ENCODE data around the gene ZNF205.

Gene ZNF205

GRCh38 chr16:3101018-3101840 lies 11.2 kb upstream of the ZNF205 start:
- no peaks in the 10 kb centered on the region for H3K36me3 ChIP-seq (ENCODE audit: control insufficient read depth in 2 of 2, insufficient read depth in 2 of 2, low read length in 2 of 2)
- no peaks in the 10 kb centered on the region for H3K27me3 ChIP-seq (ENCODE audit: control insufficient read depth in 2 of 2, insufficient read depth in 2 of 2, low read length in 2 of 2)
- peak overlapping the region in 1 of 2 donors; percentile 24 for H3K9ac ChIP-seq (ENCODE audit: low read depth in 1 of 2, low read length in 2 of 2)
- no peaks in the 10 kb centered on the region for H3K9me3 ChIP-seq (ENCODE audit: control insufficient read depth in 2 of 2, low read length in 2 of 2)
- peak overlapping the region in 1 of 2 donors; percentile 23 for H3K27ac ChIP-seq (ENCODE audit: low read depth in 2 of 2, low read length in 2 of 2)
- peaks cover 11 to 18% of the 10 kb centered on the region in 2 donors for H3K4me1 ChIP-seq (ENCODE audit: control insufficient read depth in 2 of 2, insufficient read depth in 2 of 2, low read length in 2 of 2)
- peak overlapping the region in 1 of 2 donors; percentile 37 for H3K4me3 ChIP-seq (ENCODE audit: low read length in 2 of 2)

- Histone ChIP-seq H3K27ac (ENCODE audit: low read depth in 2 of 2, low read length in 2 of 2) (no peak overlapping the region), H3K36me3 (ENCODE audit: control insufficient read depth in 2 of 2, insufficient read depth in 2 of 2, low read length in 2 of 2) (no peaks in the 10 kb centered on the region), H3K4me3 (ENCODE audit: low read length in 2 of 2) (no peak overlapping the region), H3K27me3 (ENCODE audit: control insufficient read depth in 2 of 2, insufficient read depth in 2 of 2, low read length in 2 of 2) (no peaks in the 10 kb centered on the region), H3K4me1 (ENCODE audit: control insufficient read depth in 2 of 2, insufficient read depth in 2 of 2, low read length in 2 of 2) (peaks cover 15 to 21% of the 10 kb centered on the region in 2 donors), H3K9ac (ENCODE audit: low read depth in 1 of 2, low read length in 2 of 2) (no peak overlapping the region), H3K9me3 (ENCODE audit: control insufficient read depth in 2 of 2, low read length in 2 of 2) (no peaks in the 10 kb centered on the region)
Measured at GRCh38 chr16:3101841-3102470, 10.4 kb upstream of the ZNF205 start.

GRCh38 chr16:3106205-3106928 lies 6.0 kb upstream of the ZNF205 start:
- H3K27ac ChIP-seq (ENCODE audit: low read depth in 2 of 2, low read length in 2 of 2) = peak overlapping the region; percentile 82 to 83
- no peaks in the 10 kb centered on the region for H3K36me3 ChIP-seq (ENCODE audit: control insufficient read depth in 2 of 2, insufficient read depth in 2 of 2, low read length in 2 of 2)

GRCh38 chr16:3112881-3113574 lies 642 bp downstream of the ZNF205 start:
- H3K4me3 ChIP-seq (ENCODE audit: low read length in 2 of 2) = peak overlapping the region; percentile 80 to 87
- peaks cover 8 to 10% of the 10 kb centered on the region in 2 donors for H3K36me3 ChIP-seq (ENCODE audit: control insufficient read depth in 2 of 2, insufficient read depth in 2 of 2, low read length in 2 of 2)
- H3K27me3 ChIP-seq (ENCODE audit: control insufficient read depth in 2 of 2, insufficient read depth in 2 of 2, low read length in 2 of 2) = no peaks in the 10 kb centered on the region
- no peaks in the 10 kb centered on the region for H3K9me3 ChIP-seq (ENCODE audit: control insufficient read depth in 2 of 2, low read length in 2 of 2)
- peak overlapping the region; percentile 35 to 48 for H3K27ac ChIP-seq (ENCODE audit: low read depth in 2 of 2, low read length in 2 of 2)
- peaks cover 19 to 22% of the 10 kb centered on the region in 2 donors for H3K4me1 ChIP-seq (ENCODE audit: control insufficient read depth in 2 of 2, insufficient read depth in 2 of 2, low read length in 2 of 2)
- H3K9ac ChIP-seq (ENCODE audit: low read depth in 1 of 2, low read length in 2 of 2) = peak overlapping the region; percentile 81 to 84

More at GRCh38 chr16:3106205-3106928, 6.0 kb upstream of the ZNF205 start:
- Histone ChIP-seq H3K4me1 (ENCODE audit: control insufficient read depth in 2 of 2, insufficient read depth in 2 of 2, low read length in 2 of 2) (peaks cover 12 to 16% of the 10 kb centered on the region in 2 donors), H3K27me3 (ENCODE audit: control insufficient read depth in 2 of 2, insufficient read depth in 2 of 2, low read length in 2 of 2) (no peaks in the 10 kb centered on the region), H3K9me3 (ENCODE audit: control insufficient read depth in 2 of 2, low read length in 2 of 2) (no peaks in the 10 kb centered on the region), H3K4me3 (ENCODE audit: low read length in 2 of 2) (peak overlapping the region; percentile 81 to 83), H3K9ac (ENCODE audit: low read depth in 1 of 2, low read length in 2 of 2) (peak overlapping the region; percentile 80 to 95)

- peaks cover 8 to 10% of the 10 kb centered on the region in 2 donors for H3K36me3 ChIP-seq (ENCODE audit: control insufficient read depth in 2 of 2, insufficient read depth in 2 of 2, low read length in 2 of 2)
- H3K4me3 ChIP-seq (ENCODE audit: low read length in 2 of 2) = peak overlapping the region; percentile 80 to 87
- peaks cover 19 to 22% of the 10 kb centered on the region in 2 donors for H3K4me1 ChIP-seq (ENCODE audit: control insufficient read depth in 2 of 2, insufficient read depth in 2 of 2, low read length in 2 of 2)
- H3K27ac ChIP-seq (ENCODE audit: low read depth in 2 of 2, low read length in 2 of 2) = no peak overlapping the region
- no peaks in the 10 kb centered on the region for H3K9me3 ChIP-seq (ENCODE audit: control insufficient read depth in 2 of 2, low read length in 2 of 2)
- peak overlapping the region; percentile 41 to 81 for H3K9ac ChIP-seq (ENCODE audit: low read depth in 1 of 2, low read length in 2 of 2)
- H3K27me3 ChIP-seq (ENCODE audit: control insufficient read depth in 2 of 2, insufficient read depth in 2 of 2, low read length in 2 of 2) = no peaks in the 10 kb centered on the region
Measured at GRCh38 chr16:3113765-3114479, 1.5 kb downstream of the ZNF205 start.

GRCh38 chr16:3115003-3115402 lies 2.6 kb downstream of the ZNF205 start:
- Histone ChIP-seq H3K9me3 (ENCODE audit: control insufficient read depth in 2 of 2, low read length in 2 of 2) (no peaks in the 10 kb centered on the region), H3K4me1 (ENCODE audit: control insufficient read depth in 2 of 2, insufficient read depth in 2 of 2, low read length in 2 of 2) (peaks cover 19 to 22% of the 10 kb centered on the region in 2 donors), H3K9ac (ENCODE audit: low read depth in 1 of 2, low read length in 2 of 2) (no peak overlapping the region), H3K36me3 (ENCODE audit: control insufficient read depth in 2 of 2, insufficient read depth in 2 of 2, low read length in 2 of 2) (peaks cover 13 to 15% of the 10 kb centered on the region in 2 donors), H3K4me3 (ENCODE audit: low read length in 2 of 2) (no peak overlapping the region), H3K27me3 (ENCODE audit: control insufficient read depth in 2 of 2, insufficient read depth in 2 of 2, low read length in 2 of 2) (no peaks in the 10 kb centered on the region), H3K27ac (ENCODE audit: low read depth in 2 of 2, low read length in 2 of 2) (no peak overlapping the region)

GRCh38 chr16:3115561-3115960 lies 3.2 kb downstream of the ZNF205 start:
- Histone ChIP-seq H3K27ac (ENCODE audit: low read depth in 2 of 2, low read length in 2 of 2) (no peak overlapping the region), H3K27me3 (ENCODE audit: control insufficient read depth in 2 of 2, insufficient read depth in 2 of 2, low read length in 2 of 2) (no peaks in the 10 kb centered on the region), H3K9ac (ENCODE audit: low read depth in 1 of 2, low read length in 2 of 2) (no peak overlapping the region), H3K36me3 (ENCODE audit: control insufficient read depth in 2 of 2, insufficient read depth in 2 of 2, low read length in 2 of 2) (peaks cover 13 to 15% of the 10 kb centered on the region in 2 donors), H3K9me3 (ENCODE audit: control insufficient read depth in 2 of 2, low read length in 2 of 2) (no peaks in the 10 kb centered on the region), H3K4me1 (ENCODE audit: control insufficient read depth in 2 of 2, insufficient read depth in 2 of 2, low read length in 2 of 2) (peaks cover 19 to 22% of the 10 kb centered on the region in 2 donors), H3K4me3 (ENCODE audit: low read length in 2 of 2) (no peak overlapping the region)

GRCh38 chr16:3118204-3118790 lies 5.9 kb downstream of the ZNF205 start:
- Histone ChIP-seq H3K27me3 (ENCODE audit: control insufficient read depth in 2 of 2, insufficient read depth in 2 of 2, low read length in 2 of 2) (no peaks in the 10 kb centered on the region), H3K27ac (ENCODE audit: low read depth in 2 of 2, low read length in 2 of 2) (no peak overlapping the region), H3K9me3 (ENCODE audit: control insufficient read depth in 2 of 2, low read length in 2 of 2) (no peaks in the 10 kb centered on the region), H3K36me3 (ENCODE audit: control insufficient read depth in 2 of 2, insufficient read depth in 2 of 2, low read length in 2 of 2) (peaks cover 13 to 15% of the 10 kb centered on the region in 2 donors), H3K9ac (ENCODE audit: low read depth in 1 of 2, low read length in 2 of 2) (no peak overlapping the region), H3K4me3 (ENCODE audit: low read length in 2 of 2) (no peak overlapping the region), H3K4me1 (ENCODE audit: control insufficient read depth in 2 of 2, insufficient read depth in 2 of 2, low read length in 2 of 2) (peaks cover 7 to 8% of the 10 kb centered on the region in 2 donors)

GRCh38 chr16:3118846-3119245 lies 6.5 kb downstream of the ZNF205 start:
- H3K36me3 ChIP-seq (ENCODE audit: control insufficient read depth in 2 of 2, insufficient read depth in 2 of 2, low read length in 2 of 2) = peaks cover 13 to 15% of the 10 kb centered on the region in 2 donors
- no peaks in the 10 kb centered on the region for H3K9me3 ChIP-seq (ENCODE audit: control insufficient read depth in 2 of 2, low read length in 2 of 2)
- H3K27ac ChIP-seq (ENCODE audit: low read depth in 2 of 2, low read length in 2 of 2) = no peak overlapping the region
- no peak overlapping the region for H3K9ac ChIP-seq (ENCODE audit: low read depth in 1 of 2, low read length in 2 of 2)
- H3K4me1 ChIP-seq (ENCODE audit: control insufficient read depth in 2 of 2, insufficient read depth in 2 of 2, low read length in 2 of 2) = peaks cover 5 to 7% of the 10 kb centered on the region in 2 donors
- H3K4me3 ChIP-seq (ENCODE audit: low read length in 2 of 2) = no peak overlapping the region
- H3K27me3 ChIP-seq (ENCODE audit: control insufficient read depth in 2 of 2, insufficient read depth in 2 of 2, low read length in 2 of 2) = no peaks in the 10 kb centered on the region
